ENCODE results near the gene KLC3. TPM values are rescaled to one million over a fixed set of nuclear protein-coding genes. Genes with fewer than 3 reads are reported as not detected.

The KLC3 gene
- total RNA-seq, 1 experiment from 2014 or later, result 0.49 TPM

DNA sequence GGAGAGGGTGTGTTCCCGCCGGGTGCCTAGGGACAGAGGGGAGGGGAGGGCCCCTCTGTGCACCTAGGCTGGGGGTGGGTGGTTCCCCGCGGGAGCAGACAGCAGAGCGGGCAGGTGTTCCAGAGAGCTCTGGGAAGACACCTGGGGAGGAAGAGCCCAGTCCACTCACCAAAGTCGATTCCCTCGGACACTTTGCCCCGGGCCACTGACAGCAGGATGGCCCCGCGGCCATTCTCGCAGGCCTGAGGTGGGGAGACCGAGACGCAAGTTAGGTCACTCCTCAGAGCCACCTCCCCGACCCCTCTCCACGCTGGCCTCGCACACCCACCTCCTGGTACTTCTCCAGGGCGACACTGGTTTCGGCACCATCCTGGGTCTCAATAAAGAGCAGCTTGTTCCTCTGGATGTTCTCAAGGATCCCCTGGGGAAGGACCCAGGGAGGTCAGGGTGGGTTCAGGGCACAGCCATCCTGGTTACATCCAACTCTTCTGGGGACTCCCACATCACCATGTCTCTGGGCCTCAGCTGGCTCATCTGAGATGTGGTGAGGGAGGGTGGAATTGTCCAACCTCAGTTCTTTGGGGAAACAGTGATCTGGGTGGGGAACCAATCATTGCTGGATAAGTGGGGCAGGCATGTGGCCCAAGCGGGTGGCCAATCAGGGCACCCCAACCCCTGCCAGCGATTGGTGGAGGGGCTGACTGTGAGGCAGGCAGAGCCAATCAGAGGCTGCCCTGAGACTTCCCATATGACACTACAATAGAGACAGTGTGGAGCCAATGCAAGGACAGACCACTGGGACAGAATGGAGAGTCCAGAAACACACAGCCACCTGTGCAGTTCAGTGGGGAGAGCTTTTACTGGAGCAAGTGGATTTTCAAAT, 12.6 kb downstream of the KLC3 start:
- Histone ChIP-seq H3K4me3 (ENCODE audit: low read depth in 2 of 2, low read length in 2 of 2) (no peak overlapping the region), H3K9me3 (ENCODE audit: control insufficient read depth, insufficient read depth, low read depth, low read length) (no peaks in the 10 kb centered on the region), H3K27me3 (ENCODE audit: control insufficient read depth, insufficient read depth, low read length) (no peaks in the 10 kb centered on the region), H3K4me1 (ENCODE audit: control insufficient read depth, insufficient read depth, low read length) (no peaks in the 10 kb centered on the region), H3K36me3 (ENCODE audit: control insufficient read depth, insufficient read depth, low read length) (no peaks in the 10 kb centered on the region; the same call in 1 of the 2 replicates), H3K27ac (ENCODE audit: low read length) (no peak overlapping the region)
- no peak for DNase-seq (ENCODE audit: low read depth, low spot score)
- POLR2A ChIA-PET, result interaction anchor here (0.6 kb wide), 1 partner anchor 8 kb away, joined by 3 read pairs; no protein-coding TSS in a partner anchor
- CTCF ChIA-PET, result no interaction called here
- in situ Hi-C loops (cut with HindIII; ENCODE audit: low pct_unique_long_range_greater_than_20kb, low sequenced_read_pairs) (no loop called here), intact Hi-C loops (cut with micrococcal nuclease; ENCODE audit: unreplicated experiment) (no loop called here)
- no TSS peak for BruUV-seq (replicated peaks)
- no peak for TF ChIP-seq SIN3A (IDR thresholded peaks at IDR 0.05; ENCODE audit: borderline replicate concordance, insufficient read depth, low read depth, low read length)
- no peak for ATAC-seq

GRCh38 chr19:45354241-45354842, 13.8 kb downstream of the KLC3 start:
- no TSS peak for BruUV-seq (replicated peaks)
- CTCF ChIA-PET, result no interaction called here
- no peak overlapping the region for H3K27ac ChIP-seq (ENCODE audit: low read length)
- H3K4me3 ChIP-seq (ENCODE audit: low read depth in 2 of 2, low read length in 2 of 2), result no peak overlapping the region
- no peak for DNase-seq (ENCODE audit: low read depth, low spot score)
- TF ChIP-seq SIN3A (IDR thresholded peaks at IDR 0.05; ENCODE audit: borderline replicate concordance, insufficient read depth, low read depth, low read length), result no peak
- TF ChIP-seq REST (IDR thresholded peaks at IDR 0.05; ENCODE audit: insufficient read depth in 1 of 2, low read depth in 2 of 2, low read length in 1 of 2), result no peak
- no peak for TF ChIP-seq POLR2AphosphoS5 (IDR thresholded peaks at IDR 0.05; ENCODE audit: low read depth, low read length)
- no peak for TF ChIP-seq TCF7L2 (IDR thresholded peaks at IDR 0.05; ENCODE audit: low read depth, low read length)
- TF ChIP-seq CTCF (IDR thresholded peaks at IDR 0.05), result no peak
- no peak for ATAC-seq
- no peaks in the 10 kb centered on the region; the same call in 1 of the 2 replicates for H3K36me3 ChIP-seq (ENCODE audit: control insufficient read depth, insufficient read depth, low read length)
- POLR2A ChIA-PET, result interaction anchor here (0.6 kb wide), 1 partner anchor 9 kb away, joined by 3 read pairs; no protein-coding TSS in a partner anchor
- intact Hi-C loops (cut with micrococcal nuclease; ENCODE audit: unreplicated experiment) (no loop called here), in situ Hi-C loops (cut with HindIII; ENCODE audit: low pct_unique_long_range_greater_than_20kb, low sequenced_read_pairs) (no loop called here)
- no peaks in the 10 kb centered on the region for H3K27me3 ChIP-seq (ENCODE audit: control insufficient read depth, insufficient read depth, low read length)
- no peaks in the 10 kb centered on the region for H3K9me3 ChIP-seq (ENCODE audit: control insufficient read depth, insufficient read depth, low read depth, low read length)
- no peaks in the 10 kb centered on the region for H3K4me1 ChIP-seq (ENCODE audit: control insufficient read depth, insufficient read depth, low read length)

All from Panc1 (cell line).